ENCODE results near the gene TSPAN18.

TSPAN18 gene

GRCh38 chr11:44711113-44711786, 15.5 kb upstream of the TSPAN18 start:
- no peak for DNase-seq

- DNase-seq, result peak; percentile 81
Observed at GRCh38 chr11:44711787-44712608, 14.8 kb upstream of the TSPAN18 start.

GRCh38 chr11:44713022-44713421, 13.7 kb upstream of the TSPAN18 start:
- DNase-seq, result no peak

GRCh38 chr11:44716256-44716655, 10.5 kb upstream of the TSPAN18 start:
- DNase-seq, result no peak

GRCh38 chr11:44718057-44718456, 8.7 kb upstream of the TSPAN18 start:
- no peak for DNase-seq

GRCh38 chr11:44718612-44719390, 8.0 kb upstream of the TSPAN18 start:
- no peak for DNase-seq

- DNase-seq, result no peak
Observed at GRCh38 chr11:44725016-44725685, 1.6 kb upstream of the TSPAN18 start.

GRCh38 chr11:44725757-44726282, 942 bp upstream of the TSPAN18 start:
- DNase-seq, result no peak

- no peak for DNase-seq
Observed at GRCh38 chr11:44727114-44727372, 281 bp downstream of the TSPAN18 start.

- no peak for DNase-seq
Observed at GRCh38 chr11:44727373-44728287, 868 bp downstream of the TSPAN18 start.

GRCh38 chr11:44728491-44728910, 1.7 kb downstream of the TSPAN18 start:
- no peak for DNase-seq

- no peak for DNase-seq
Observed at GRCh38 chr11:44729063-44729462, 2.3 kb downstream of the TSPAN18 start.

- DNase-seq, result no peak
Observed at GRCh38 chr11:44729713-44730112, 3.0 kb downstream of the TSPAN18 start.

- DNase-seq, result no peak
Observed at GRCh38 chr11:44730775-44731174, 4.0 kb downstream of the TSPAN18 start.

GRCh38 chr11:44731685-44732430, 5.1 kb downstream of the TSPAN18 start:
- no peak for DNase-seq

- no peak for DNase-seq
Observed at GRCh38 chr11:44732564-44732963, 5.8 kb downstream of the TSPAN18 start.

GRCh38 chr11:44733877-44734276, 7.1 kb downstream of the TSPAN18 start:
- no peak for DNase-seq

- DNase-seq, result no peak
Observed at GRCh38 chr11:44734843-44735381, 8.2 kb downstream of the TSPAN18 start.

- no peak for DNase-seq
Observed at GRCh38 chr11:44736791-44737190, 10.0 kb downstream of the TSPAN18 start.

GRCh38 chr11:44737245-44738085, 10.7 kb downstream of the TSPAN18 start:
- no peak for DNase-seq
